ENCODE data around the gene OASL.

GRCh38 chr12:120996133-120996746 lies 42.8 kb downstream of the OASL start:
- no peak for TF ChIP-seq CTCF (IDR thresholded peaks at IDR 0.05)
- TF ChIP-seq POLR2A (IDR thresholded peaks at IDR 0.05) = no peak
- no peak for TF ChIP-seq POLR2AphosphoS5 (IDR thresholded peaks at IDR 0.05; ENCODE audit: insufficient read depth in 1 of 2, low read depth in 1 of 2)
